K562 (cell line): ENCODE measurements around the gene GNAQ. TPM values are rescaled to one million over a fixed set of nuclear protein-coding genes. Genes with fewer than 3 reads are reported as not detected.
A peak's percentile ranks its signal among the peaks of the same experiment; 100 is the strongest.

Source experiments
- BACH1 ChIP-seq: fragments of 200-800 bp; sonication (Bioruptor generic); IDR thresholded peaks from 2 replicates; pipeline ENCODE4 v1.6.1; 2016; ENCODE audit warnings: missing genetic modification characterization, missing compliant biosample characterization
- DDX20 ChIP-seq: fragments of 450-650 bp; IDR thresholded peaks from 2 replicates; pipeline ENCODE4 v1.6.1; 2016; ENCODE audit warnings: missing genetic modification characterization, low read depth, mild to moderate bottlenecking, missing compliant biosample characterization, moderate library complexity
- ETV1 ChIP-seq: fragments of 450-650 bp; conservative IDR thresholded peaks from 2 replicates; pipeline ENCODE4 v1.6.1; 2016; ENCODE audit warnings: missing genetic modification characterization, control low read depth, low read depth, missing compliant biosample characterization
- GTF2A2 ChIP-seq: IDR thresholded peaks from 2 replicates; pipeline ENCODE4 v1.6.1; 2016; ENCODE audit warnings: mild to moderate bottlenecking, missing genetic modification characterization, missing compliant biosample characterization
- HDAC1 ChIP-seq, 2 experiments: fragments of 450-650 bp; IDR thresholded peaks; 2 replicates each; pipeline ENCODE4 v1.6.1; 2016 to 2017; ENCODE audit warnings: inconsistent platforms in 1 of 2, mild to moderate bottlenecking in 1 of 2, moderate library complexity in 1 of 2
- IFI16 ChIP-seq: fragments of 250-450 bp; sonication (Bioruptor Pico); IDR thresholded peaks from 2 replicates; pipeline ENCODE4 v2.1.2; 2022; ENCODE audit warnings: mild to moderate bottlenecking, inconsistent platforms
- KDM2B ChIP-seq: fragments of 250-450 bp; sonication (Bioruptor Pico); IDR thresholded peaks from 2 replicates; pipeline ENCODE4 v1.8.0; 2021; ENCODE audit warnings: mild to moderate bottlenecking, moderate library complexity
- KHSRP ChIP-seq: fragments of 450-650 bp; IDR thresholded peaks from 2 replicates; pipeline ENCODE4 v1.6.1; 2017
- KLF1 ChIP-seq: fragments of 450-650 bp; IDR thresholded peaks from 2 replicates; pipeline ENCODE4 v1.6.1; 2016; ENCODE audit warnings: missing genetic modification characterization, missing compliant biosample characterization
- KLF13 ChIP-seq: fragments of 450-650 bp; IDR thresholded peaks from 2 replicates; pipeline ENCODE4 v1.6.1; 2016; ENCODE audit warnings: missing genetic modification characterization, low read depth, mild to moderate bottlenecking, missing compliant biosample characterization, moderate library complexity, borderline replicate concordance
- L3MBTL2 ChIP-seq: fragments of 450-650 bp; IDR thresholded peaks from 2 replicates; pipeline ENCODE4 v1.6.1; 2016; ENCODE audit warnings: mild to moderate bottlenecking, moderate library complexity
- TAF9B ChIP-seq: fragments of 450-650 bp; IDR thresholded peaks from 2 replicates; pipeline ENCODE4 v1.6.1; 2018; ENCODE audit warnings: mild to moderate bottlenecking; ENCODE audit not compliant: partially characterized antibody
- TCF3 ChIP-seq: sonication (generic); formaldehyde crosslinking; IDR thresholded peaks from 2 replicates; pipeline ENCODE4 v1.4.0; 2020; ENCODE audit warnings: mild to moderate bottlenecking, missing genetic modification reagents
- TOE1 ChIP-seq, 2 experiments: fragments of 450-650 bp in 1 of 2; sonication (generic) in 1 of 2; formaldehyde crosslinking in 1 of 2; IDR thresholded peaks; 2 replicates each; pipeline versions ENCODE4 v1.7.1 to v1.8.0; 2016 to 2022; ENCODE audit warnings: borderline replicate concordance in 2 of 2, mild to moderate bottlenecking in 2 of 2, antibody characterized with exemption in 1 of 2, inconsistent platforms in 1 of 2, low read depth in 1 of 2, missing genetic modification reagents in 1 of 2, moderate library complexity in 1 of 2
- XRCC3 ChIP-seq: fragments of 450-650 bp; IDR thresholded peaks from 2 replicates; pipeline ENCODE4 v1.6.1; 2017; ENCODE audit warnings: mild to moderate bottlenecking, moderate library complexity
- ZC3H4 ChIP-seq: sonication (generic); formaldehyde crosslinking; IDR thresholded peaks from 2 replicates; pipeline ENCODE4 v1.9.0; 2021; ENCODE audit warnings: missing genetic modification reagents, borderline replicate concordance
- ZKSCAN3 ChIP-seq: fragments of 250-450 bp; sonication (Bioruptor Pico); IDR thresholded peaks from 2 replicates; pipeline ENCODE4 v1.4.0; 2020
- ZNF143 ChIP-seq: sonication (generic); formaldehyde crosslinking; IDR thresholded peaks from 2 replicates; pipeline ENCODE4 v1.9.0; 2022; ENCODE audit warnings: mild to moderate bottlenecking, missing genetic modification reagents
- ZNF197 ChIP-seq: fragments of 200-800 bp; sonication (Bioruptor generic); IDR thresholded peaks from 2 replicates; pipeline ENCODE4 v1.6.1; 2016; ENCODE audit warnings: low read depth, missing genetic modification characterization, missing compliant biosample characterization
- ZNF239 ChIP-seq: fragments of 250-450 bp; sonication (Bioruptor Pico); IDR thresholded peaks from 2 replicates; pipeline ENCODE4 v1.4.0; 2020; ENCODE audit warnings: mild to moderate bottlenecking
- ZNF282 ChIP-seq: sonication (generic); formaldehyde crosslinking; IDR thresholded peaks from 2 replicates; pipeline ENCODE4 v1.8.1; 2023; ENCODE audit warnings: missing genetic modification reagents
- ZNF311 ChIP-seq: fragments of 250-450 bp; sonication (Bioruptor Pico); IDR thresholded peaks from 2 replicates; pipeline ENCODE4 v1.4.0; 2020; ENCODE audit warnings: mild to moderate bottlenecking, moderate library complexity
- ZNF740 ChIP-seq, 3 experiments: fragments of 200-800 bp in 1 of 3; sonication (Bioruptor generic) in 1 of 3; sonication (generic) in 1 of 3; formaldehyde crosslinking in 1 of 3; IDR thresholded peaks; 2 replicates each; pipeline versions ENCODE4 v1.6.1 to v1.8.0; 2016 to 2022; ENCODE audit warnings: mild to moderate bottlenecking in 2 of 3, missing compliant biosample characterization in 2 of 3, missing genetic modification characterization in 2 of 3, missing genetic modification reagents in 1 of 3
- ZNF79 ChIP-seq: fragments of 250-450 bp; sonication (Bioruptor Pico); IDR thresholded peaks from 2 replicates; pipeline ENCODE4 v1.4.0; 2020; ENCODE audit warnings: low read depth, mild to moderate bottlenecking, moderate library complexity
- ZSCAN29 ChIP-seq: fragments of 450-650 bp; IDR thresholded peaks from 2 replicates; pipeline ENCODE4 v1.6.1; 2017
- polyA plus RNA-seq, 8 experiments: library from polyadenylated mRNA; depleted of rRNA in 4 of 8; stranded (reverse) in 5 of 8; unstranded in 3 of 8; fragments of >200 nt; fragmentation: Nextera tagmentation in 2 of 8; fragmentation: Illumina TruSeq in 1 of 8; extraction: Ambion mirVana in 2 of 8; extraction: Trizol in 1 of 8; gene quantifications; 2 replicates each; pipeline versions ENCODE4 v1.2.1 to v1.2.3, GENCODE V29; 2011 to 2014; ENCODE audit warnings: inconsistent platforms in 1 of 8, missing spikeins in 1 of 8
- total RNA-seq, 7 experiments: library from RNA; depleted of rRNA in 6 of 7; stranded (reverse); fragments of >200 nt in 6 of 7; fragmentation: Illumina TruSeq in 2 of 7; extraction: Trizol in 2 of 7; gene quantifications; 2 replicates each; pipeline versions ENCODE4 v1.2.1 to v1.2.3, GENCODE V29; 2011 to 2021; ENCODE audit warnings: low replicate concordance in 1 of 7
- TF ChIP-seq, protein P1 (sequence below): sonication (generic); formaldehyde crosslinking; IDR thresholded peaks from 2 replicates; pipeline ENCODE4 v1.8.0; 2022; ENCODE audit warnings: mild to moderate bottlenecking, missing genetic modification reagents
- TF ChIP-seq, protein P2 (sequence below): fragments of 450-650 bp; IDR thresholded peaks from 2 replicates; pipeline ENCODE4 v1.6.1; 2016; ENCODE audit warnings: borderline replicate concordance

The GNAQ gene
- total and polyA plus RNA-seq, 9 of the 15 experiments (the other 6 are each of a cell fraction or from before 2014, with no cell fraction given), result 4.8 to 27.9 (median 17.5) TPM

GRCh38 chr9:77892955-77893514 is 138.6 kb downstream of the GNAQ start (continued):
- TF ChIP-seq L3MBTL2 (no peak), XRCC3 (no peak), KLF13 (peak; percentile 84), KLF1 (tag) (0 out of 2 replicates have a peak, but pooled peaks have one; percentile 42), ZNF143 (CRISPR knock-in tag) (no peak), ZC3H4 (no peak), GTF2A2 (tag) (peak; percentile 86), ZNF282 (no peak), HDAC1 (IDR thresholded peaks at IDR 0.05) (no peak), ZNF79 (CRISPR knock-in tag) (peak; percentile 68; the same call in 1 of the 2 replicates), ZNF239 (CRISPR knock-in tag) (peak; percentile 73), BACH1 (tag) (peak; percentile 81), ETV1 (tag) (peak; percentile 60), ZSCAN29 (no peak), KHSRP (no peak), DDX20 (tag) (peak; percentile 84), ZNF311 (CRISPR knock-in tag) (peak; percentile 97), ZKSCAN3 (no peak; the same call in 1 of the 2 replicates), ZNF740 (CRISPR knock-in tag; IDR thresholded peaks at IDR 0.05) (no peak), ZNF740 (tag; IDR thresholded peaks at IDR 0.05) (peak in 1 of 2 experiments; percentile 94; a peak in 2 of 4 replicates), TCF3 (no peak), TOE1 (IDR thresholded peaks at IDR 0.05; ENCODE audit: borderline replicate concordance) (no peak), TOE1 (CRISPR knock-in tag; IDR thresholded peaks at IDR 0.05; ENCODE audit: borderline replicate concordance, low read depth) (no peak), IFI16 (peak; percentile 84), KDM2B (CRISPR knock-in tag) (no peak), ZNF197 (CRISPR knock-in tag) (peak; percentile 81), TAF9B (no peak)
- TF ChIP-seq, protein P1, sequence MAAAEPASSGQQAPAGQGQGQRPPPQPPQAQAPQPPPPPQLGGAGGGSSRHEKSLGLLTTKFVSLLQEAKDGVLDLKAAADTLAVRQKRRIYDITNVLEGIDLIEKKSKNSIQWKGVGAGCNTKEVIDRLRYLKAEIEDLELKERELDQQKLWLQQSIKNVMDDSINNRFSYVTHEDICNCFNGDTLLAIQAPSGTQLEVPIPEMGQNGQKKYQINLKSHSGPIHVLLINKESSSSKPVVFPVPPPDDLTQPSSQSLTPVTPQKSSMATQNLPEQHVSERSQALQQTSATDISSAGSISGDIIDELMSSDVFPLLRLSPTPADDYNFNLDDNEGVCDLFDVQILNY, result no peak
- TF ChIP-seq, protein P2, sequence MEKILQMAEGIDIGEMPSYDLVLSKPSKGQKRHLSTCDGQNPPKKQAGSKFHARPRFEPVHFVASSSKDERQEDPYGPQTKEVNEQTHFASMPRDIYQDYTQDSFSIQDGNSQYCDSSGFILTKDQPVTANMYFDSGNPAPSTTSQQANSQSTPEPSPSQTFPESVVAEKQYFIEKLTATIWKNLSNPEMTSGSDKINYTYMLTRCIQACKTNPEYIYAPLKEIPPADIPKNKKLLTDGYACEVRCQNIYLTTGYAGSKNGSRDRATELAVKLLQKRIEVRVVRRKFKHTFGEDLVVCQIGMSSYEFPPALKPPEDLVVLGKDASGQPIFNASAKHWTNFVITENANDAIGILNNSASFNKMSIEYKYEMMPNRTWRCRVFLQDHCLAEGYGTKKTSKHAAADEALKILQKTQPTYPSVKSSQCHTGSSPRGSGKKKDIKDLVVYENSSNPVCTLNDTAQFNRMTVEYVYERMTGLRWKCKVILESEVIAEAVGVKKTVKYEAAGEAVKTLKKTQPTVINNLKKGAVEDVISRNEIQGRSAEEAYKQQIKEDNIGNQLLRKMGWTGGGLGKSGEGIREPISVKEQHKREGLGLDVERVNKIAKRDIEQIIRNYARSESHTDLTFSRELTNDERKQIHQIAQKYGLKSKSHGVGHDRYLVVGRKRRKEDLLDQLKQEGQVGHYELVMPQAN, result no peak
